GM19035 (cell line): ENCODE data around the gene MAFB.

ENCODE experiments used
- ATAC-seq: cut with Tn5 transposase; IDR thresholded peaks from one replicate; pipeline ENCODE4 v1.9.1; 2021; ENCODE audit not compliant: unreplicated experiment

Gene MAFB

GRCh38 chr20:40635971-40636370 is 53.1 kb downstream of the MAFB start:
- no peak for ATAC-seq
